ENCODE data around the gene EPB41L4B.
"Not testable (repeated sequence)": the region's sequence is repeated elsewhere in the genome, so short reads cannot be mapped to it uniquely, and the experiment has no call there.

Gene EPB41L4B

DNA sequence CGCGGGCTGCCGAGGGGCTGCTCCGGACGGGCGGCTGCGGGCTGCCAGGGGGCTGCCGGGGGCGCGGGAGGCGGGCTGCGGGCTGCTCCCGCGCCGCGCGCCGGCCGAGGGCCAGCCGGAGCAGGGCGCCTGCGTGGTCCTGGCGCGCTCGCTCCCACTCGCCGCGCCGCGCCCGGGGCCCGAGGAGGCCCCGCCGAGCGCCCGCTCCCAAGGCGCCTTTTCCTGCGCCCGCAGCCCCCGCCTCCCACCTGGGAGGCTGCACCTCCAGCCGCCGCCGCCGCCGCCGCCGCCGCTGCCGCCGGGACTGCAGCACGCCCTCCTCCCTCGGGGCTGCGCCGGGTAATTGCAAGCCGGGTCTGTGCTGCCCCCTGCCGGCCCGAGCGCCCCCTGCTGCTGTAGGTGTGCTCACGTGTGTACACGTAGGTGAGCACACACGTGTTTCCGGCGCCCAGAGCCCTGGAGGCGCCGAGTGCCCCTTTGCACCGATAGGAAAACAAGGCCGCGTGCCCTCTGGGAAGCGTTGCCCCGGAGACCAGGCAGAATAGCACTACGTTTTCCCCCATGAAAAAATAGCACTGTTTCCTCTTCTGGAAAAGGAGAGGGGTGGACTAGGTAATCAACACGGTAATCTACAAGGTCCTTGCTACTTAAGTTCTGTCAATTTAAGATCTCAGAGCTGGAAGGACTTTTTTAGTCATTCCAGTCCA is at the start of gene EPB41L4B:
TSS of gene EPB41L4B (minus strand) at position 318 of the 707 bp plus-strand sequence. CDS start 613 bp downstream, outside the sequence.
- DNase-seq: peak; percentile 72

DNA sequence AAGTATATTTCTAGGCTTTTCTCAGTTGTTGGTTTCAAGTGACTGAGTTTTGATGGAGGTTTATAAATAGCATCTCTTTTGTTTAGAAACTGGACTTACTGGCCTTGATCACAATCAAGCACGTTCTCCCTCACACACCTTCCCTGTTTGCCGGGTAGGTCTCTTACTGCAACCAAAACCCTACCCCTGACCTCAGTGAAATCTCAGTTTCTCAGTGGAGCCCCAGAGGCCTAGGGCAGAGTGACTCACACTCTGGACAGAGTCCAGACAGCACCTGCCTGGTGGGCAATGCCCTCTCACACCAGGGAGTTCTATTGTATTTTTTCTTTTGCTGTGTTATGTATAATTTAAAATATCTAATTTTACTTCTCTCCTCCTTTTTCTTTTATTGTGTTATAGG is 48.4 kb upstream of the EPB41L4B start:
- DNase-seq: no peak

DNA sequence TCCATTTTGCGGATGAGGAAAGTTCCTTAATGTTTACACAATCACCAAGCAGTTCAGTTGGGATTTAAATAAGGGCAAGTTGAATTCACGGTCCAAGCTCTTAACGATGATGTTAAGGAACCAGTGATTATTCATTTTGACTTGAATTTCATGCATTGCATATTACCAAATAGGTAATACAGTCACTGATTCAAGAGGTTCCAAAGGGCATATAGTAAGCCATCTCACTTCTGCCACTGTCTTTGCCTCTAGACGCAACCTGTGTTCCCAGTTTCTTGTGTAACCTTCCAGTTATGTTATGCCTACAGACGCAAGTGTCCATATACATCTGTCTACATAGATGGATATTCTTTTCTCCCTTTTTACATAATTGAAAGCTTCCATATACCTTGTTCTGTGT is 39.9 kb upstream of the EPB41L4B start:
- no peak for DNase-seq

DNA sequence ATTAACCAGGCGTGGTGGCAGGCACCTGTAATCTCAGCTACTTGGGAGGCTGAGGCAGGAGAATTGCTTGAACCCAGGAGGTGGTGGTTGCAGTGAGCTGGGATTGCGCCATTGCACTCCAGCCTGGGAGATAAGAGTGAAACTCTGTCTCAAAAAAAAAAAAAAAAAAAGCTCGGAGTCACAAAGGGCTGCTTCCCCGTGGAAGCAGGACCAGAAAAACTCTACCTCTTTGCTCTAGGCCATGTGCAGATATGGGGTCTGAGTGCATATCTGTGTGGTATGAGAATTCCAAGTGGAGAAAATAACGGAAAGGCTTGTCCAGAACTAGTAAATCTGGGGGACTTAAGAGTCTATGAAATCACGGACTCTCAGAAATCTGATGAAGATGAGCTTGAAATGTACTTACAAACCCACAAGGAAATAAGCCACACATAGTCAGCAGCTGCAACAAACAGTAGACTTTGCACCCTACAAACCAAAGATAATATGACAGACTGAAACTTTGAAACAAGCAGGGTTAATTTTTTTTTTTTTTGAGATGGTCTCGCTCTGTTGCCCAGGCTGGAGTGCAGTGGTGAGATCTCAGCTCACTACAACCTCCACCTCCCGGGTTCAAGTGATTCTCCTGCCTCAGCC is 38.2 kb upstream of the EPB41L4B start:
- DNase-seq: not testable (repeated sequence)

DNA sequence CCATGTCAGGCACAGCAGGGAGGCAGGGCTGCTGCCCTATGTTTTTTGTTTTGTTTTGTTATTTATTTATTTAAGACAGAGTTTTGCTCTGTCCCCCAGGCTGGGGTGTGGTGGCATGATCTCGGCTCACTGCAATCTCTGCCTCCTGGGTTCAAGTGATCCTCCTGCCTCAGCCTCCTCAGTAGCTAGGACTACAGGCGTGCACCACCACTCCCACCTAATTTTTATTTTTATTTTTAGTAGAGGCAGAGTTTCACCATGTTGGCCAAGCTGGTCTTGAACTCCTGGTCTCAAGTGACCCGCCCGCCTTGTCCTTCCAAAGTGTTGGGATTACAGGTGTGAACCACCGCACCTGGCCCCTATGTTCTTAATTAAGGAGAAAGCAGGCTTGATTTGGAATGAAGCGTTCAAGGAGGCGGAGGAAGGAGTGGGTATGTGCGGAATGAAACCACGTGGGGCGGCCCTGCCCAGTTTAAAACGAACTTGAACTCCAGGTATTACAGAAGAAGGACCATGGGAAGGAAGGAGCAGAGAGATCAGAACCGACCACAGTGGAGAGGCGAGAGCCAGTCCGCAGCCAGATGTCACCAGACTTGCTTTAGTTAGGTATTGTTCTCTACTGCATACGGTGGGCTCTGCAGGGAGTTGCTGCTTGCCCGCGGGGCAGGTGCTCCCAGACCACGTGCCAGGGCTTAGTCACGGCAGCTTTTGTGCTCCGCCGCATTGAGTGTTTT is 34.9 kb upstream of the EPB41L4B start:
- no peak for DNase-seq

DNA sequence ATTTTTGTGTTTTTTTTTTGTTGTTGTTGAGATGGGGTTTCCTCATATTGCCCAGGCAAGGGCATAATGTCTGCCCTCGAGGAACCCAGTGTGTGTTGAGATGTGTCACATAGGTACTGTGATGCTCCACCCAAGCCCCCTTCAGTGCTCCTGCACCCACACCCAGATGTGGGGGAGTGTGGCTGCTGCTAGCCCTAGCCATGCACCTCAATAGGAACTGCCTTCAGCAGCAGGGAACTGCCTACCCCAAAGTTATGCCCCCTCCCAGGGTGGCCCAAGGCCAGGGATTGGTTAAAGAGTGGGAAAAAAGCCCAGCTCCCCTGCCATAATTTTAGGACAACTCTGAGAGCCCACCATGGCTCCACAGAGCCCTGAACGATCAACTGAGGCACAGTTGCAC is 33.3 kb upstream of the EPB41L4B start:
- DNase-seq: no peak

DNA sequence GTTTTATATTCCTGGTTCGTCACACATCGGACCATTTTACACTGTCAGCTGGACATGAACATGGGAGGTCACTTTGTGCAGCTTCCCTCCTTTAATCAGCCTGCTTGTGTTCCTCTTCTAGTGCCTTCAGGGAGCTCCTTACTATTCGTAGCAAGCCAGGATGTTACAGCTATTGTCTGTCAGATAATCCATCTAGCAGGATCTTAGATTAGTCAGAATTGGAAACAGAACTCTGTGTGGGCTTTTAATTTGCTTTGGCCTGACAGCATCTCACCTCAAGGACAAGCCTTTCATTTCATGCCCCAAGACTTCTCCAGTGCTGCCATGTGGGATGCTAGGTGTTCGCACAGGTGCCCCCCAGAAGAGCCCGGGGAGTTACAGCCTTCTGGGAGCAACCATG is 30.2 kb upstream of the EPB41L4B start:
- no peak for DNase-seq

DNA sequence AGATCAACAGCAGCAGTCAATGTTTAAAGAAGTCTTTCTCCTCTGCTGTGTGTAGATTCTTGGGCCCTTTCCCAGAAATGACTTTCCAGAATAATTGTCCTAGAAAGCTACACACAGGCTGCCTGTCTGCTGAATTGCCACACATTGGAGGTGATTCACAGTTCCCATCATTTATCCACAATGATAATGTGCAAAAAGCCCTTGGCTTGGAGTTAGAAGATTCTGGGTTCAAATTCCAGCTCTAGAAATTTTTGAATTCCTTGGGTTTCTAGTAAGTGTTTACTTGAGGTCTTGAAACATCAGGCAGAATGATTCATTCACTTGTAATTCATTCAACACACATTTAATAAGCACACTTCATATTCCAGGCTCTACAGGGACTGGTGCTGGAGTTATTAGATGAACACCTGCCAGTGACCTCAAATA is 28.6 kb upstream of the EPB41L4B start:
- peak; percentile 46 for DNase-seq

DNA sequence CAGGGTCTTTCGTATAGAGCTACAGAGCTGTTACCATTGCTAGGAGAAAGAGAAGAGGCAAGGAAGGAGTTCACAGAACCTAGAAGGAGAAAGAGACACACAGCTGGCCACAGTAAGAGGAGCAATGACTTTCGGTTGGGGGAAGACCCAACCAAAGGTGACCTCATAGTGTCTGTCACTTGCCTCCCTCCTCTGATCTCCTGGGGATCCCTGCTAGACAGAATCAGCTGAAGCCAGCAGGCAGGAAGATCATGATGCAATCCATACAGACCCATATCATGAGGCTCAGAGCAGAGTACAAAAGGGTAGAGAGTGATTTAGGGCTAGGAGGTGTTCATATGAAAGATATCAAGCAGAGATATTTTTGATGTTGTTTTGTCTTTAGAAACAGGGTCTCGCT is 26.0 kb upstream of the EPB41L4B start:
- no peak for DNase-seq

DNA sequence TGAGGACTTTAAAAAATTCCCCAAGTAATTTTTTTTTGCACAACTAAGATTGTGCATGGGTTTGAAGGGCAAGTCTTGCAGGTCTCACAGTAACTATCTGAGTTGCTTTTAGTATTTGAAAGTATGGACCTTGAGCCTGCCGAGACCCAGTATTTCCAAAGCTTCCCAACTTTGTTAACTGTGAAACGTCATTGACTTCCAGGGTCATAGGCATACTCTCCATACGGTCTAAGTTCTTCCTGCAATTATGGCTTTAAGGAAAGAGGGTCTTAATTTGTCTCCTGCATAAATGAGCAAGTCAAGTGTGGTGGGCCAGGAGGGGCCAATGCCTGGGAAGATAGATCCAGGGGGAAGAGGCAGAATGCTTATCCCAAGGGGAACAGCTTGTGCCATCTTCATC is 24.0 kb upstream of the EPB41L4B start:
- no peak for DNase-seq

DNA sequence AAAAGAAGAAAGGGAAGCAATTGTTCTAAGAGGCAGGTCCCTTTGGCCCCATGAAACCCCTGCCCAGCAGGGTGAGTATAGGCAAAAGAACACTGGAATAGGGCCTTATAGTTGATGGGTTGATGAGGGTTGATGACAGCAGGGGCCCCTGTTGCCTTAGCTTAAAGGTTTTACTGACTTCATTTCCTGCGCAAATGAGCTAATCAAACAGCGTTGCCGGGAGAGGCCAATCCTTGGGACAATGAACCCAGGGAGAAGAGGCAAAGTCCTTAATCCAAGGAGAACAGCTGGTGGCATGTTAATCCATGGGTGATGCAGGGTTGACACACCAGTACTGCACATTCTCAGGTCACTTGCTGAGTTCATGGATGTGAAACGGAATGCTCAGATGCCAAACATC is 22.0 kb upstream of the EPB41L4B start:
- DNase-seq: no peak

DNA sequence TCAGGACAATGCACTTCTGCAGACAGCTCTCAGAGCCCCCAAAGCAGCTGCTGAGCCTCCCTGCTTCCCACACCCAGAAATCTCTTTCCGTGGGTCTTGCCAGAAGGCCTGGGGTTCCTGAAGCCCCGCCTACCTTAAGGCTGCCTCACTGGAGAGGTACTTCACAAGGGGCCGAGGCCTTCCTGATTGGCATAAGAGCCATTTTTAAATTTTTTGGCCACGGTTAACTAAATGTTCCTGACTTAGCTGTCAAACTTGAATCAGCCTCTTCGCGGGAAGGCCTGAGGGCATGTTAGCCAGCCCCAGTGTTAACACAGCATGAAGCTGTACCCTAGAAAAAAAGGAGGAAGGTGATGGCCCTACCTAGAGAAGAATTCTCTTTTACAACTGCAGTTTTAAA is 20.7 kb upstream of the EPB41L4B start:
- DNase-seq: no peak

DNA sequence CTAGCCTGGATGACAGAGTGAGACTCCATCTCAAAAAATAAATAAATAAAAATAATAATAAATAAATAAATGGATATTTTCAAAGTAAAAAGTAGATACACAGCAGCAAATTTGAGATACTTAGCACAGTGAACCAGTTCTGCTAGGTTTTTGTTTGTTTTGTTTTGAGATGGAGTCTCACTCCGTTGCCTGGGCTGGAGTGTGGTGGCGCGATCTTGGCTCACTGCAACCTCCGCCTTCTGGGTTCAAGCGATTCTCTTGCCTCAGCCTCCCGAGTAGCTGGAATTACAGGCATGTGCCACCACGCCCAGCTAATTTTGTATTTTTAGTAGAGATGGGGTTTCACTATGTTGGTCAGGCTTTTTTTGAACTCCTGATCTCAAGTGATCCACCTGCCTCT is 20.1 kb upstream of the EPB41L4B start:
- DNase-seq: not testable (repeated sequence)

DNA sequence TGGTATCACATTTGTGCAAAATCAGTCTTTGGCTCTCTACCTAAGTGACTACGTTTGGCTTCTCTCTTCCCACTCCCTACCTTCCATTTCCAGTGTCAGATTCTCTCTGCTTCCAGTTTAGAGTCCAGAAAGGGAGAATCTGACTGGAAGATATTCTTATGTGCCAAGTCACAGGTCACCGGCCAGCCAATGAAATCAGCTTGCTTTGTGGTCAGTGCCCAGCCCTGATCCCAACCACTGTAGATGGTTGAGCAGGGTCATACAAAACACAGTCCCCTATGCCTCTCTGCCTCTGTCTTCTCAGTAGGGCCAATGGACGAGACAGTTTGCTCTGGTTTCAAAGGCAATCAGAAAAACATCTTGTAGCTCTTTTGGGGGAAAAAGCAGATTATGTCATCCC is 15.6 kb upstream of the EPB41L4B start:
- DNase-seq: no peak

DNA sequence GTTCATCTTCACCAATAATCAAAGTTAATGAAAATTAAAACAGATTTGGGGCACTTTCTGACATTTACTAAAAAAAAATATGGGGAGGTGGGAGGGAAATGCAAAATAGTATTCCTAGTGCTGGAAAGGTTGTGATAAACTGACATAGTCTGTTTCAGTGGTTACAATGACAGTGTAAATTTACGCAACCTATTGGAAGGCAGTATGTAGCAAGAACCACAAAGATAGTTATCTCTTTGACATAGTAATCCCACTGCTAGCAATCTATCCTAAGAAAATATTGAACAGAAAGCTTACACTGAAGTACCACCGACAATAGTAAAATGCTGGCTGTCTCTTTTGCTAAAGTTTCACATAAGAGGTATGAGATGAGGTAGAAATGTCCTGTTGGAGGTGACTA is 15.1 kb upstream of the EPB41L4B start:
- DNase-seq: no peak

DNA sequence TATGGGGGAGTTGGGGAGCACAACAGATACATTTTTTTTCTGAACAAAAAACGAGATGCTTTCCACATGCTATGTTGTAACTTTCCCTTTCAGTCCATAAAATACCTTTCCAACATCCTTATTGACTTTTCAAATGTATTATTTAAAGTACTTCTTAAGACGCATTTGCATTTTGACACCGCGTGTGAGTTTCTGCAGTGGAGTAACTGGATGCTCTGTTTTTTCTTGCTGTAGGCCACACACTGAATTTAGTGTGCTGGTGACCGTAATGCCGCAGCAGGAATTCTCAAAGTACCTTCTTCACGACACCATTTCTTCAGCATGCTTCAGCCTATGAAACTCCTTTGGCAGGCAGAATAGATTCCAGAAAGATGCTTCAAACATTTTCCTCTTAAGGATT is 14.3 kb upstream of the EPB41L4B start:
- DNase-seq: no peak

DNA sequence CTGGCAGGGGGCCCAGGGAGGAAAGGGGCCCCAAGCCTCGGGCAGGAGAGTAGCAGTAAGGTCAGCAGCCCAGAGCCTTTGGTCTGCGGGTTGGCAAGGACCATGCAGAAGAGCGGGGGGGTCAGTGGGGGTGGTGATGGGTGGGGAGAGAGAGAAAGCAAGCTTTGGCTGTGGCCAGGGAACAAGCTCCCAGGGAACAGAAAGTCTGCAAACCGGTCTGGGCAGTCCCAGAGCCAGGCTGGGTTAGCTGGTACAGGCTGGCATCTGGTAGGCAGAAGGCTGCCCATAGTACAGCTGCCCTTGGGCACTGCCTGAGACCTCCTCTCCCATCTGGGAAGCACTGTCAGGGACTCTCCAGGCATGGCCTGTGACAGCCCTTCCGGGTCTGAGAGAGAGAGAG is 10.5 kb upstream of the EPB41L4B start:
- DNase-seq: peak; percentile 66

DNA sequence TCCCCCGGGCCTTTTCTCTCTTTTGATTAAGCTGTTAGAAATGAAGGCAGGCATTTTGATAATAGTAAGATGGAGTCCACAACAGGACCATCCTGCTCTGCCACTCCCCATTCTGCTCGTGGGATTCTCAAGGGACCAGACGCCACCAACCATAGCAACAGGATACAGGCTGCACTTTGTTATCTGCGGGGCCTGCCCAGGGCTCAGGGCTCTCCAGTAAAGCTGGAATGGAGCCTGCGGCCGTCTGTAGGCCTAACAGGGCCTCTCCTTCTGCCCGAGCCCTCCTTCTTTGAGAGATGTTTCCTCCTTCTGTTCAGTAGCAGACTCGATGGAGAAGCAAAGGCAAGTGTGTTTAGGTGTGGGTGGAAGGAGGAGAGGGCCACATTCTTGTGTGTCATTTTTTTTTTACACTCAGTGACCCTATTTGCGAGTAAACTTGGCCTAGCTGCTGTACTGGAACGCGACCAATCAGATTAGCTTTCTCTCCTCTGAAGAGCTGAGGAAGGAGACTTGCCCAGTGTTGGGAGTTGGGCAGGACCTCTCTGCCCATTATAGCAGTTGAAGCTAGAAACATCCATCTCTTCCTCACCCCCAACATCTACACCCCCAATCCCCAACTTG is 8.9 kb upstream of the EPB41L4B start:
- no peak for DNase-seq

DNA sequence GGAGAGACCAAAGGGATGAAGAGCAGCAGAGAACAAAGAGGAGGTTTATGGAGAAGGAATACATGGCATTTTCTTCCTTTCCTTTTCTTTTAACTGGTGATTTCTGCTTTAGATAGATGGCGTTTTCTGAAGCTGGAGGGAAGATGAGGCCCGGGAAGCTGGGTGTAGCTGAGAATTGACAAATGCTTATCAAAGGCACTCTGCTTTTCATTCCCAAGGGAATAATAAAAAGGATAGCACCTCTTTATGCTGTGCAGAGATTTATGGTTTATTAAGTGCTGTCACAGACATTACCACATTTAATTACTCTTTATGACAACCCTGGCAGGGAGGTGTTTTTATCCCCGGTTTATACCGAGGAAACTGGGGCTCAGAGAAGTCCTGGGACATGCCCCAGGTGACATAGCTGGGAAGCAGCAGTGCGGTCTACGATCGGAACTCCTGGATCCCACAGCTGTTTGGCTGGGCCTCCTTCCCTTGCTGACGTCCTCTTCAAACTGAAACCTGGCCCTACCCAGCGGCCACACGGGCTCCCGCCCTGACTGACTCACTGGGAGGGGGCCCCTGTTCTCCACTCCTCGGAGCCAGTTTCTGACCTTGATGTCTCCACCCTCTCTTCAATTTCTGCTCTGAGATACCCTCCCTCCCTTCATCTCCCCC is 8.2 kb upstream of the EPB41L4B start:
- no peak for DNase-seq

DNA sequence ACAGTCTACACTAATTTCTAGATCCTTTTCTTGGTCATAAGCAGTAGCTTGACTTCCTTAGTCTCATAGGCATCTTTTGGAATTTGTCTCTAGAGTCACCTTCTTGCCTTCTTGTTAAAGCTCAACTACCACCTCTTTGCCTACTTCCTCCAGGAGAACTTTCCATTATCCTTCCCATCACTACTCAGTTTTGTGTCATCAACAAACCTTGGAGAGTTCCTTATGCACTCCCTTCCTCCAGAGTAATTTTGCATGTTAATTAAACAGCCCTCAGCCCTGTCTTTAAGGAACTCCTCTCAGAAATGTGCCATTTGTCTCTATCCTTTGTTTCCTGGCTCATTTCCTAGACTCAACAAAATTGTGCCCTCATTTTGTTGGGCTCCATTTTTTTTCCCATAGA is 4.2 kb upstream of the EPB41L4B start:
- no peak for DNase-seq

DNA sequence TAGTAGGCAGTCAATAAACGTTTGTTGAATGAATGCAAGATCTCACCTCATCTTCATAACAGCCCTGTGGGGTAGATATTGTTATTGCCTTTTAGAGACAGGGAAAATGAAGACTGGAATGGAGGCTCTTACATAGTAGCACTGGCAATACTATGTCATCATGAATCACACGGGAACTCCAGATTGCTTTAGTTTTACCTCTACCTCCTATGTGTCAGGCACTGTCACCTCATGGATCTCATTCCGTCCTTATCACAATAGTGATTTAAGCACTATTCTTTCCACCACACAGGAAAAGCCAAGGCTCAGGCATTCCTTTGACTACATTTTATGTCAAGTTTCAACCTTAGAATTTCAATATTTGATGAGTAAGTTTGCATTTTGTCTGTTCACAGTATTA is 2.9 kb upstream of the EPB41L4B start:
- DNase-seq: no peak

DNA sequence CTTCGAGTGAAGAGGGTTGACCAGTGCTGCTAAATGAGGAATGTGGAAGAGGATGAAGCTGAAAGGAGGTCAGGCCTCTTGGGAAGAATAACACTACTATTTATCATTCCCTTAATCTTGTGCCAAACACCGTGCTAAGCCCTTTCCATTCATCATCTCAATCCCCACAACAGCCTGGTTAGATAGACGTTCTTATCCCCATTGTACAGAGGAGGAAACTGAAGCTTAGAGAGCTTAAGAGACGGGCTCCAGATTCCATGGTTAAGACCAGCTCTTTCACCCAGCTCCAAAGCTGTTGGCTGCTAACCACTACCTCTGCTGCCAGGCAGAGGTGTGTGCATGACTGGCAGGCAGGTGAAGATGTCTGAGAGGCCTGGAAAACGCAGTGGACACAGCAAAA is 868 bp upstream of the EPB41L4B start:
- no peak for DNase-seq

DNA sequence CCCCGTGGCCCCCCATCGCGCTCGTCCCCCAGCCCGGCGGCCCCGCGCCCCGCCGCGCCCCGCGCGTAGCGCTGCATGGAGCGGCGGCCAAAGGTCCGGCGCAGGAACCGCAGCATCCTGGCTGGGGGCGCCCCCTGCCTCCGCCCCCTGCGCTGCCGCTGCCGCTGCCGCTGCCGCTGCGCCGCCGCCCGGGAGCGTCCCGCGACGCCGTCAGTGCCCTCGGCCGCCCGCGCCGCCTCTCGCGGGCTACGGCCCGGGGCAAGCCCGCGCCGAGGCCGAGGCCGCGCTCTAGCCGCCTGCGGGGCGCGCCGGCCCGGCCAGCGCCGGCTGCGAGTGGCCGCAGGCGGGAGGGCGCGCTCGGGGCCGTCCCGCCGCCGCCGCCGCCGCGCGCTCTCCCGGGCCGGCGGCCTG is 523 bp downstream of the EPB41L4B start:
- no peak for DNase-seq

Measured in midbrain (tissue), 1 donor.